ENCODE results near the gene NDUFAF8.

Gene NDUFAF8

GRCh38 chr17:81290230-81290629, 51.1 kb downstream of the NDUFAF8 start:
- CTCF ChIA-PET, result interaction anchor here (0.6 to 0.7 kb wide), 3 partner anchors 19 to 190 kb away, joined by 3 to 4 read pairs (median 3); no protein-coding TSS in a partner anchor
- POLR2A ChIA-PET (ENCODE audit: low non-redundant PET), result no interaction called here
- no peak overlapping the region for H3K27ac ChIP-seq
- no peak for DNase-seq (ENCODE audit: low spot score)
- TF ChIP-seq CTCF (conservative IDR thresholded peaks at IDR 0.05; ENCODE audit: low read depth), result no peak
